ENCODE results near the gene TUT1.

DNA sequence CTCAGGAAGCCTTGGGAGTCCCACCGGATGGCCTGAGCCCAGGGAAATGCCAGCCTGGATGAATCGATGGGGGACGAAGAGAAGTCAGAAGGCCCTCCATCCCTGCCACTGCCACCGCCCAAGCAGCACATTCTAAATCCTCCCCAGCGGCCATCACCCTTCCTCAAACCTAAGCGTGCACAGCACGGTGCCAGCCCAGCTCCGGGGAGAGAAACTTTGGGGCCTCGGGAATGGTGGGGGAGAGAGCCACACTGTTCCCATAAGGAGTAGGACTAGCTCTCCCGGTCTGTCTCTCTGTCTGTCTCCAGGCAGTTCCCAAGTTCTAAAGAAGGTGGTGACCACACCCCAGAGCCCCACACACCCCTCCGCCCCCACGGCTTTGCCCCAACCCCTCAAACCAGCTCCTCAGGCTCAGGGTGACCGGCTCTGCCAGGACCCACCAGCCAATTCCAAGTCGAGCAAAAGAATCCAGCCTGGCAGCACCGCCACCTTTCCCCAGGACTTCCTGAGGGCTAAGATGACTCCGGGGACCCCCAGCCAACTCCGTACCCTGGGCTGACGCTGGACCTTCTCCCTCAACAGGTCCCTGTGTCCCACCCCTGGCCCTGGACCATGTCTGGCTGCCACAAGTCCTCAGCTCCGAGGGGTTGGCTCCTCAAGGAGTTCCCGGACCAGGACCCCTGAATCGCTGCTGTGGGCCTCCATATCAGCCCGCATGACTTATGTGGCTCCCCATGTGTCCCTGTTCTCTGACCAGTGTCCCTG lies 47.5 kb downstream of the TUT1 start:
- TF ChIP-seq, protein P1, sequence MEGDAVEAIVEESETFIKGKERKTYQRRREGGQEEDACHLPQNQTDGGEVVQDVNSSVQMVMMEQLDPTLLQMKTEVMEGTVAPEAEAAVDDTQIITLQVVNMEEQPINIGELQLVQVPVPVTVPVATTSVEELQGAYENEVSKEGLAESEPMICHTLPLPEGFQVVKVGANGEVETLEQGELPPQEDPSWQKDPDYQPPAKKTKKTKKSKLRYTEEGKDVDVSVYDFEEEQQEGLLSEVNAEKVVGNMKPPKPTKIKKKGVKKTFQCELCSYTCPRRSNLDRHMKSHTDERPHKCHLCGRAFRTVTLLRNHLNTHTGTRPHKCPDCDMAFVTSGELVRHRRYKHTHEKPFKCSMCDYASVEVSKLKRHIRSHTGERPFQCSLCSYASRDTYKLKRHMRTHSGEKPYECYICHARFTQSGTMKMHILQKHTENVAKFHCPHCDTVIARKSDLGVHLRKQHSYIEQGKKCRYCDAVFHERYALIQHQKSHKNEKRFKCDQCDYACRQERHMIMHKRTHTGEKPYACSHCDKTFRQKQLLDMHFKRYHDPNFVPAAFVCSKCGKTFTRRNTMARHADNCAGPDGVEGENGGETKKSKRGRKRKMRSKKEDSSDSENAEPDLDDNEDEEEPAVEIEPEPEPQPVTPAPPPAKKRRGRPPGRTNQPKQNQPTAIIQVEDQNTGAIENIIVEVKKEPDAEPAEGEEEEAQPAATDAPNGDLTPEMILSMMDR (IDR thresholded peaks at IDR 0.05), result no peak
- TF ChIP-seq POLR2AphosphoS5 (IDR thresholded peaks at IDR 0.05) (no peak), POLR2A (IDR thresholded peaks at IDR 0.05) (no peak), EP300 (IDR thresholded peaks at IDR 0.05) (no peak)

All from upper lobe of left lung (tissue), 4 donors.